HepG2 (cell line): ENCODE measurements around the gene DDX18. TPM values are rescaled to one million over a fixed set of nuclear protein-coding genes. Genes with fewer than 3 reads are reported as not detected.

Experiments
- ATF7 ChIP-seq, 2 experiments: fragments of 450-650 bp in 1 of 2; sonication (generic) in 1 of 2; formaldehyde crosslinking in 1 of 2; IDR thresholded peaks; 2 replicates each; pipeline versions ENCODE4 v1.4.0 to v1.6.1; 2016 to 2020; ENCODE audit warnings: antibody characterized with exemption in 1 of 2, mild to moderate bottlenecking in 1 of 2, missing genetic modification reagents in 1 of 2
- FOSL1 ChIP-seq: sonication (generic); formaldehyde crosslinking; IDR thresholded peaks from 2 replicates; pipeline ENCODE4 v1.9.0; 2021; ENCODE audit warnings: missing genetic modification reagents, borderline replicate concordance
- KLF15 ChIP-seq: sonication (generic); formaldehyde crosslinking; IDR thresholded peaks from 2 replicates; pipeline ENCODE4 v1.8.1; 2023; ENCODE audit warnings: borderline replicate concordance, mild to moderate bottlenecking, inconsistent platforms, missing genetic modification reagents, mixed read lengths
- SOX13 ChIP-seq, 3 experiments: fragments of 450-650 bp in 1 of 3; sonication (generic) in 1 of 3; formaldehyde crosslinking in 1 of 3; IDR thresholded peaks in 2 of 3; conservative IDR thresholded peaks in 1 of 3; 2 replicates each; pipeline versions ENCODE4 v1.5.0 to v1.6.1; 2016 to 2020; ENCODE audit warnings: antibody characterized with exemption in 1 of 3, mild to moderate bottlenecking in 1 of 3, missing compliant biosample characterization in 1 of 3, missing genetic modification reagents in 1 of 3, moderate library complexity in 1 of 3
- ZNF12 ChIP-seq: sonication (generic); formaldehyde crosslinking; IDR thresholded peaks from 2 replicates; pipeline ENCODE4 v1.5.0; 2020; ENCODE audit warnings: missing genetic modification reagents
- polyA plus RNA-seq, 8 experiments: library from polyadenylated mRNA; depleted of rRNA in 3 of 8; stranded (reverse) in 7 of 8; unstranded in 1 of 8; fragments of >200 nt; fragmentation: Illumina TruSeq in 4 of 8; extraction: Trizol in 4 of 8; gene quantifications; 2 replicates each; pipeline versions ENCODE4 v1.2.1 to v1.2.3, GENCODE V29; 2011 to 2016; ENCODE audit warnings: low read depth in 4 of 8, missing spikeins in 1 of 8, mixed read lengths in 1 of 8; ENCODE audit not compliant: insufficient read depth in 1 of 8
- total RNA-seq, 5 experiments: library from RNA; depleted of rRNA; stranded (reverse); fragments of >200 nt; fragmentation: Illumina TruSeq; extraction: Trizol; gene quantifications; 2 replicates each; pipeline ENCODE4 v1.2.3, GENCODE V29; 2016; ENCODE audit warnings: low read depth in 1 of 5
- TF ChIP-seq, protein P1 (sequence below): IDR thresholded peaks from 2 replicates; pipeline ENCODE4 v1.4.0; 2020; ENCODE audit warnings: mild to moderate bottlenecking, missing genetic modification reagents
- TF ChIP-seq, protein P2 (sequence below): sonication (generic); formaldehyde crosslinking; IDR thresholded peaks from 2 replicates; pipeline ENCODE4 v1.4.0; 2020; ENCODE audit warnings: low read depth, mild to moderate bottlenecking, missing genetic modification reagents

The DDX18 gene
- total and polyA plus RNA-seq, 2 of the 13 experiments (the other 11 are each of a cell fraction or from before 2014, with no cell fraction given), result 64.0 to 134 TPM

DNA sequence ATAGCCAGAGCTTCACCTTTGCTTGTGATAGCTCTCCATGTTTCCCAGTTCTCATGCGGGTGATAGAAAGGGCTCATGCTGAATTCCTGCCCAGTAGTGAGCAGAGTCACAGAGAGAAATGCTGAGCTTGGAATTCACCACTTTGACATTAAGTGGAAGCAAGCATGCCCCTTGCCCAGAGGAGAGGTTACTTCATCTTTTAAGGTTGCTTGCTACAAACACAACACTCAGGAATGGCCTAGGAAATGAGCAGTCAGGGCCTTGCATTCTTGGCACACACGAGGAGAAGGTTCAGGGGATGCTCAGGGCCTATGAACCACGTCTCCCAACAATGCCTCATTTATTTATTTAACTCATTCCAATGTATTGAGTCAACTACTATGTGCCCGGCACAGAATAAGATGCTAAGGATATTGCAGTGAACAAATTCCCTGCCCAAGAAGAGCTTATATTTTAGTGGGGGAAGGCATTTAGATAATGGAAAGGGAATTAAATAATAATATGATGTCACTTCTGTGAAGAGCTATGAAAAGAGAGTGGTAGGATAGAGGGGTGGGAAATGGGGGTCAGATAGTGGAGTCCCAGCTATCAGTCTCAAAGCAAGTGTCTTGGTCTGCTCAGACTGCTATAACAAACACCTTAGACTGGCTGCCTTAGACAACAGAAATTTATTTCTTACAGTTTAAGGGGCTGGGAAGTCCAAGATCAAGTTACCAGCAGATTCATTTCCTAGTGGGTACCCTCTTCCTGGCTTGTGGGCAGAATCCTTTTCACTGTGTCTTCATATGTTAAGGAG is 42.1 kb downstream of the DDX18 start (continued):
- TF ChIP-seq KLF15 (CRISPR knock-in tag) (no peak), ZNF12 (CRISPR knock-in tag) (peak; percentile 79; the same call in 1 of the 2 replicates), ATF7 (IDR thresholded peaks at IDR 0.05) (peak; percentile 38; the same call in 1 of the 2 replicates), ATF7 (CRISPR knock-in tag; IDR thresholded peaks at IDR 0.05) (no peak), SOX13 (IDR thresholded peaks at IDR 0.05) (no peak), SOX13 (CRISPR knock-in tag; conservative IDR thresholded peaks at IDR 0.05 in 1 of 2, IDR thresholded peaks at IDR 0.05 in 1 of 2) (peak in 1 of 2 experiments; percentile 50; a peak in 1 of 4 replicates), FOSL1 (CRISPR knock-in tag) (peak; percentile 49; the same call in 1 of the 2 replicates)
- TF ChIP-seq, protein P1, sequence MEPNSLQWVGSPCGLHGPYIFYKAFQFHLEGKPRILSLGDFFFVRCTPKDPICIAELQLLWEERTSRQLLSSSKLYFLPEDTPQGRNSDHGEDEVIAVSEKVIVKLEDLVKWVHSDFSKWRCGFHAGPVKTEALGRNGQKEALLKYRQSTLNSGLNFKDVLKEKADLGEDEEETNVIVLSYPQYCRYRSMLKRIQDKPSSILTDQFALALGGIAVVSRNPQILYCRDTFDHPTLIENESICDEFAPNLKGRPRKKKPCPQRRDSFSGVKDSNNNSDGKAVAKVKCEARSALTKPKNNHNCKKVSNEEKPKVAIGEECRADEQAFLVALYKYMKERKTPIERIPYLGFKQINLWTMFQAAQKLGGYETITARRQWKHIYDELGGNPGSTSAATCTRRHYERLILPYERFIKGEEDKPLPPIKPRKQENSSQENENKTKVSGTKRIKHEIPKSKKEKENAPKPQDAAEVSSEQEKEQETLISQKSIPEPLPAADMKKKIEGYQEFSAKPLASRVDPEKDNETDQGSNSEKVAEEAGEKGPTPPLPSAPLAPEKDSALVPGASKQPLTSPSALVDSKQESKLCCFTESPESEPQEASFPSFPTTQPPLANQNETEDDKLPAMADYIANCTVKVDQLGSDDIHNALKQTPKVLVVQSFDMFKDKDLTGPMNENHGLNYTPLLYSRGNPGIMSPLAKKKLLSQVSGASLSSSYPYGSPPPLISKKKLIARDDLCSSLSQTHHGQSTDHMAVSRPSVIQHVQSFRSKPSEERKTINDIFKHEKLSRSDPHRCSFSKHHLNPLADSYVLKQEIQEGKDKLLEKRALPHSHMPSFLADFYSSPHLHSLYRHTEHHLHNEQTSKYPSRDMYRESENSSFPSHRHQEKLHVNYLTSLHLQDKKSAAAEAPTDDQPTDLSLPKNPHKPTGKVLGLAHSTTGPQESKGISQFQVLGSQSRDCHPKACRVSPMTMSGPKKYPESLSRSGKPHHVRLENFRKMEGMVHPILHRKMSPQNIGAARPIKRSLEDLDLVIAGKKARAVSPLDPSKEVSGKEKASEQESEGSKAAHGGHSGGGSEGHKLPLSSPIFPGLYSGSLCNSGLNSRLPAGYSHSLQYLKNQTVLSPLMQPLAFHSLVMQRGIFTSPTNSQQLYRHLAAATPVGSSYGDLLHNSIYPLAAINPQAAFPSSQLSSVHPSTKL (CRISPR knock-in tag), result 0 out of 2 replicates have a peak, but pooled peaks have one; percentile 28
- TF ChIP-seq, protein P2, sequence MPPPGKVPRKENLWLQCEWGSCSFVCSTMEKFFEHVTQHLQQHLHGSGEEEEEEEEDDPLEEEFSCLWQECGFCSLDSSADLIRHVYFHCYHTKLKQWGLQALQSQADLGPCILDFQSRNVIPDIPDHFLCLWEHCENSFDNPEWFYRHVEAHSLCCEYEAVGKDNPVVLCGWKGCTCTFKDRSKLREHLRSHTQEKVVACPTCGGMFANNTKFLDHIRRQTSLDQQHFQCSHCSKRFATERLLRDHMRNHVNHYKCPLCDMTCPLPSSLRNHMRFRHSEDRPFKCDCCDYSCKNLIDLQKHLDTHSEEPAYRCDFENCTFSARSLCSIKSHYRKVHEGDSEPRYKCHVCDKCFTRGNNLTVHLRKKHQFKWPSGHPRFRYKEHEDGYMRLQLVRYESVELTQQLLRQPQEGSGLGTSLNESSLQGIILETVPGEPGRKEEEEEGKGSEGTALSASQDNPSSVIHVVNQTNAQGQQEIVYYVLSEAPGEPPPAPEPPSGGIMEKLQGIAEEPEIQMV (CRISPR knock-in tag), result no peak
